Measurements from ENCODE around the gene KLHL6. TPM values are rescaled to one million over a fixed set of nuclear protein-coding genes. Genes with fewer than 3 reads are reported as not detected.

KLHL6 gene
- total and polyA plus RNA-seq, 2 of the 8 experiments (the other 6 are each of a cell fraction or from before 2014, with no cell fraction given) = 0.05 TPM; not detected in 1

GRCh38 chr3:183592821-183593220 lies 37.3 kb upstream of the KLHL6 start:
- H2BK15ac ChIP-seq (ENCODE audit: low read length) = no peak overlapping the region
- no peak overlapping the region for H2AFZ ChIP-seq (ENCODE audit: low read length)
- no peak overlapping the region for H3K14ac ChIP-seq (ENCODE audit: insufficient read length)
- no peak overlapping the region for H2BK120ac ChIP-seq (replicated peaks; ENCODE audit: low read depth, low read length)
- H3K79me2 ChIP-seq (ENCODE audit: control insufficient read depth in 1 of 2, insufficient read depth in 2 of 2, low read length in 2 of 2) = no peaks in the 10 kb centered on the region
- H3K79me1 ChIP-seq (ENCODE audit: low read depth, low read length) = no peaks in the 10 kb centered on the region
- no peaks in the 10 kb centered on the region for H3K23me2 ChIP-seq (ENCODE audit: low read depth, low read length)
- H3K4me3 ChIP-seq (ENCODE audit: extremely low read depth in 1 of 4, insufficient read depth in 2 of 4, low read depth in 3 of 4, low read length in 4 of 4) = no peak overlapping the region
- no peak overlapping the region for H3K9ac ChIP-seq (replicated peaks in 1 of 4; ENCODE audit: extremely low read depth in 1 of 4, low read depth in 3 of 4, low read length in 3 of 4)
- peaks cover 0 to 10% (median 5%) of the 10 kb centered on the region in 4 experiments; a peak in 4 of 7 replicates for H3K4me1 ChIP-seq (replicated peaks in 1 of 4; ENCODE audit: control insufficient read depth in 3 of 4, insufficient read depth in 4 of 4, low read length in 3 of 4)
- WGBS, 2 experiments (ENCODE audit: extremely low coverage in 1 of 2, insufficient coverage in 1 of 2, insufficient read length in 1 of 2, insufficient replicate concordance in 2 of 2, low coverage in 1 of 2, low lambda C conversion rate in 2 of 2, missing lambda C conversion rate in 1 of 2) = 94% methylated on average over 7 of the region's 7 CpGs; no CpG with 5 or more reads in 1 of the 2 experiments
- no peak overlapping the region; the same call in 1 of the 2 replicates for H3K18ac ChIP-seq (ENCODE audit: extremely low read depth, low read length)
- no peak overlapping the region for H3K23ac ChIP-seq (ENCODE audit: insufficient read length)
- FAIRE-seq (no peak), DNase-seq (ENCODE audit: low read depth in 1 of 2, low spot score in 2 of 2) (no peak)
- CTCF ChIA-PET (ENCODE audit: partially characterized antibody) = interaction anchor here (1.0 to 2.8 kb wide), 9 partner anchors 10 to 122 kb away, joined by 3 to 7 read pairs (median 4); no protein-coding TSS in a partner anchor
- H3K27ac ChIP-seq (ENCODE audit: low read depth, low read length) = no peak overlapping the region
- no peaks in the 10 kb centered on the region for H3K36me3 ChIP-seq (ENCODE audit: control insufficient read depth in 2 of 4, insufficient read depth in 4 of 4, low read length in 3 of 4)
- POLR2A ChIA-PET (ENCODE audit: partially characterized antibody) = interaction anchor here (1.0 kb wide), 1 partner anchor 43 kb away, joined by 4 read pairs; the partner anchor contains the start of gene KLHL24
- H4K8ac ChIP-seq (ENCODE audit: extremely low read depth, insufficient read depth, low read length) = no peak overlapping the region
- H2BK12ac ChIP-seq (ENCODE audit: low read depth, low read length) = no peak overlapping the region; the same call in 1 of the 2 replicates
- no peak overlapping the region for H4K91ac ChIP-seq (replicated peaks; ENCODE audit: insufficient read length, low read length)
- H3K27me3 ChIP-seq (replicated peaks in 1 of 4; ENCODE audit: control insufficient read depth in 3 of 4, extremely low read depth in 1 of 4, insufficient read depth in 3 of 4, low read length in 3 of 4) = no peaks in the 10 kb centered on the region; a peak in 1 of 7 replicates
- no peak for TF ChIP-seq EZH2 (IDR thresholded peaks at IDR 0.05; ENCODE audit: low read depth, low read length, severe bottlenecking)
- no peak for TF ChIP-seq TCF12 (IDR thresholded peaks at IDR 0.05; ENCODE audit: low read depth, low read length)
- no peak for TF ChIP-seq ZNF274 (IDR thresholded peaks at IDR 0.05; ENCODE audit: borderline replicate concordance, extremely low read depth, low read length)
- no peak for TF ChIP-seq CTBP2 (IDR thresholded peaks at IDR 0.05; ENCODE audit: borderline replicate concordance, insufficient read depth, insufficient read length, low read length)
- TF ChIP-seq SUZ12 (IDR thresholded peaks at IDR 0.05; ENCODE audit: low read length) = no peak
- no peak for TF ChIP-seq TBP (IDR thresholded peaks at IDR 0.05; ENCODE audit: low read depth, low read length)
- TF ChIP-seq NRF1 (IDR thresholded peaks at IDR 0.05; ENCODE audit: low read depth, low read length) = no peak
- TF ChIP-seq RAD21 (IDR thresholded peaks at IDR 0.05 in 1 of 2, conservative IDR thresholded peaks at IDR 0.05 in 1 of 2; ENCODE audit: low read depth in 2 of 2, low read length in 2 of 2) = no peak
- no peak for TF ChIP-seq EP300 (IDR thresholded peaks at IDR 0.05; ENCODE audit: borderline replicate concordance in 1 of 2, low read depth in 2 of 2, low read length in 2 of 2)
- no peak for TF ChIP-seq JUND (IDR thresholded peaks at IDR 0.05; ENCODE audit: low read length)
- H4K5ac ChIP-seq (ENCODE audit: insufficient read length, low read depth, low read length) = no peak overlapping the region
- no peaks in the 10 kb centered on the region for H4K20me1 ChIP-seq (replicated peaks in 1 of 2; ENCODE audit: control insufficient read depth in 1 of 2, insufficient read depth in 2 of 2, low read length in 2 of 2)
- H3K4me2 ChIP-seq (ENCODE audit: insufficient read depth in 1 of 2, low read depth in 2 of 2, low read length in 2 of 2) = no peak overlapping the region
- H3K56ac ChIP-seq (replicated peaks; ENCODE audit: insufficient read length, low read depth, low read length) = no peak overlapping the region
- H3K4ac ChIP-seq (replicated peaks; ENCODE audit: insufficient read length, low read depth, low read length) = no peak overlapping the region
- no peak overlapping the region for H2AK5ac ChIP-seq (ENCODE audit: low read depth, low read length)
- H2BK20ac ChIP-seq (ENCODE audit: low read length) = no peak overlapping the region
- peaks cover 0 to 5% of the 10 kb centered on the region in 2 experiments; a peak in 1 of 4 replicates for H3K9me3 ChIP-seq (ENCODE audit: insufficient read depth in 2 of 2, low read depth in 1 of 2, low read length in 1 of 2)
- no peak overlapping the region for H2BK5ac ChIP-seq (ENCODE audit: low read depth, low read length)
